ENCODE measurements around the gene IFT27.

The IFT27 gene

DNA sequence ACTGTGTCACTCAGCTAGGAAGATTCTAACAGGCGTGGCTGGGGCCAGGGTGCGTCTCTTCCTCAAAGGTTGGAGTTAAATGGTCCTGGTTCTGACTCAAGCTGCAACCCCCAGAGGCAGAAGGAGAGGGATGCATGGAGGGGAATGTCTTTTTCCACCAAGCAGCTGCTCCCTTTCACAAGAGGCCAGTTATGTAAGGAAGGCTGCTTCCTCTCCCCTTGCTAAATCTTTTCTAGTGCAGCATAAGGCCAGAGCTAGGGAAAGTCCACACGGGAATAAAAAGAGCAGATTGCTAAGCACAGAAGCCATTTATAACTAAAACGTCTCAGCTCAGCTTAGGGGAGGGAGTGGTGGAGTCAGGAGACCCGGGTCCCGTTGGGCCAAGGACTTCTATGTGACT lies 30.9 kb upstream of the IFT27 start:
- TF ChIP-seq, protein P1, sequence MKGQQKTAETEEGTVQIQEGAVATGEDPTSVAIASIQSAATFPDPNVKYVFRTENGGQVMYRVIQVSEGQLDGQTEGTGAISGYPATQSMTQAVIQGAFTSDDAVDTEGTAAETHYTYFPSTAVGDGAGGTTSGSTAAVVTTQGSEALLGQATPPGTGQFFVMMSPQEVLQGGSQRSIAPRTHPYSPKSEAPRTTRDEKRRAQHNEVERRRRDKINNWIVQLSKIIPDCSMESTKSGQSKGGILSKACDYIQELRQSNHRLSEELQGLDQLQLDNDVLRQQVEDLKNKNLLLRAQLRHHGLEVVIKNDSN (IDR thresholded peaks at IDR 0.05): no peak
- TF ChIP-seq CREB1 (IDR thresholded peaks at IDR 0.05; ENCODE audit: low read depth): no peak
- no peak for TF ChIP-seq NFIC (IDR thresholded peaks at IDR 0.05)
- TF ChIP-seq TAF1 (IDR thresholded peaks at IDR 0.05; ENCODE audit: low read depth): no peak
- no peak for TF ChIP-seq YY1 (IDR thresholded peaks at IDR 0.05; ENCODE audit: low read depth)
- no peak for TF ChIP-seq FOXM1 (IDR thresholded peaks at IDR 0.05; ENCODE audit: borderline replicate concordance, low read depth)
- TF ChIP-seq, protein P2, sequence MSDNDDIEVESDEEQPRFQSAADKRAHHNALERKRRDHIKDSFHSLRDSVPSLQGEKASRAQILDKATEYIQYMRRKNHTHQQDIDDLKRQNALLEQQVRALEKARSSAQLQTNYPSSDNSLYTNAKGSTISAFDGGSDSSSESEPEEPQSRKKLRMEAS (IDR thresholded peaks at IDR 0.05): no peak
- no peak for TF ChIP-seq ZBTB7A (IDR thresholded peaks at IDR 0.05; ENCODE audit: low read depth)
- TF ChIP-seq TCF12 (IDR thresholded peaks at IDR 0.05; ENCODE audit: low read depth): no peak
- no peak for TF ChIP-seq CEBPB (IDR thresholded peaks at IDR 0.05)
- TF ChIP-seq RAD21 (IDR thresholded peaks at IDR 0.05; ENCODE audit: low read depth): no peak
- TF ChIP-seq TEAD4 (IDR thresholded peaks at IDR 0.05): no peak

DNA sequence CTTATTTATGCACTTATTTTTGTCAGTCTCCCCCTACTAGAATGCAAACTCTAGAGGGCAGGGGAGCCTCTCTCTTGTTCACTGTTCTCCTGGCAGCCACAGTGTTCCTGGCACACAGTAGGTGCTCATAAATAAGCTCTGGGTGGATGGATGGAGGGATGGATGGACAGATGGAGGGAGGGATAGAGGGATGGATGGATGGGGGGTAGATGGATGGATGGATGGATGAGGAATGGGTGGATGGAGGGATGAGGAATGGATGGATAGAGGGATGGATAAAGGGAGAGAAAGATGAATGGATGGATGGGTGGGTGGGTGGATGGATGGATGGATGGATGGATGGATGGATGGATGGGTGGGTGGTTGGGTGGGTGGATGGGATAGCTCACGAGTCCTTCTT lies 27.4 kb upstream of the IFT27 start:
- TF ChIP-seq EGR1 (IDR thresholded peaks at IDR 0.05) (no peak), YY1 (IDR thresholded peaks at IDR 0.05; ENCODE audit: low read depth) (no peak), ZBTB7A (IDR thresholded peaks at IDR 0.05; ENCODE audit: low read depth) (no peak), NFIC (IDR thresholded peaks at IDR 0.05) (no peak), TEAD4 (IDR thresholded peaks at IDR 0.05) (no peak), RAD21 (IDR thresholded peaks at IDR 0.05; ENCODE audit: low read depth) (no peak), CREB1 (IDR thresholded peaks at IDR 0.05; ENCODE audit: low read depth) (no peak), FOXM1 (IDR thresholded peaks at IDR 0.05; ENCODE audit: borderline replicate concordance, low read depth) (no peak)

DNA sequence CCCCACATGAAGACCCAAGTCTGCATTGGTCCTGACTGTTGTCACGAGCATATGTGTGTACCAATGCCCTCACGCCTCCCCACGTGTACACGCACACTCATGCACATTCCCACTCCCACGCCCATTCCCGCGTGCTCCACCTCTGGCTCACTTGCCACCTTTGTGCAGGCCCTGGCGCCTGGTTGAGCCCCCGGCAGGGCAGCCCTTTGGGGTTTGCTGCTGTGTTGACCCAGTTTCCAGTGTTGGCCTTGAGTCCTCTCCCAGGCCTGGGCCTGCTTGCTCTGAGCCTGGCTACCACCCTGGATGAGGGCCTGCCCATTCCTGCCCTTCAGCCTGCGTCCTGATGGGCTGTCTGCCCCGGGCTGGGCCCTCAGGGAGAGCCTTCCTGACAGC lies 22.8 kb upstream of the IFT27 start:
- TF ChIP-seq YY1 (IDR thresholded peaks at IDR 0.05; ENCODE audit: low read depth) (no peak), TAF1 (IDR thresholded peaks at IDR 0.05; ENCODE audit: low read depth) (no peak), TEAD4 (IDR thresholded peaks at IDR 0.05) (no peak), RAD21 (IDR thresholded peaks at IDR 0.05; ENCODE audit: low read depth) (no peak), TCF12 (IDR thresholded peaks at IDR 0.05; ENCODE audit: low read depth) (no peak), FOXM1 (IDR thresholded peaks at IDR 0.05; ENCODE audit: borderline replicate concordance, low read depth) (no peak), NFIC (IDR thresholded peaks at IDR 0.05) (no peak), EGR1 (IDR thresholded peaks at IDR 0.05) (no peak)
- TF ChIP-seq, protein P3, sequence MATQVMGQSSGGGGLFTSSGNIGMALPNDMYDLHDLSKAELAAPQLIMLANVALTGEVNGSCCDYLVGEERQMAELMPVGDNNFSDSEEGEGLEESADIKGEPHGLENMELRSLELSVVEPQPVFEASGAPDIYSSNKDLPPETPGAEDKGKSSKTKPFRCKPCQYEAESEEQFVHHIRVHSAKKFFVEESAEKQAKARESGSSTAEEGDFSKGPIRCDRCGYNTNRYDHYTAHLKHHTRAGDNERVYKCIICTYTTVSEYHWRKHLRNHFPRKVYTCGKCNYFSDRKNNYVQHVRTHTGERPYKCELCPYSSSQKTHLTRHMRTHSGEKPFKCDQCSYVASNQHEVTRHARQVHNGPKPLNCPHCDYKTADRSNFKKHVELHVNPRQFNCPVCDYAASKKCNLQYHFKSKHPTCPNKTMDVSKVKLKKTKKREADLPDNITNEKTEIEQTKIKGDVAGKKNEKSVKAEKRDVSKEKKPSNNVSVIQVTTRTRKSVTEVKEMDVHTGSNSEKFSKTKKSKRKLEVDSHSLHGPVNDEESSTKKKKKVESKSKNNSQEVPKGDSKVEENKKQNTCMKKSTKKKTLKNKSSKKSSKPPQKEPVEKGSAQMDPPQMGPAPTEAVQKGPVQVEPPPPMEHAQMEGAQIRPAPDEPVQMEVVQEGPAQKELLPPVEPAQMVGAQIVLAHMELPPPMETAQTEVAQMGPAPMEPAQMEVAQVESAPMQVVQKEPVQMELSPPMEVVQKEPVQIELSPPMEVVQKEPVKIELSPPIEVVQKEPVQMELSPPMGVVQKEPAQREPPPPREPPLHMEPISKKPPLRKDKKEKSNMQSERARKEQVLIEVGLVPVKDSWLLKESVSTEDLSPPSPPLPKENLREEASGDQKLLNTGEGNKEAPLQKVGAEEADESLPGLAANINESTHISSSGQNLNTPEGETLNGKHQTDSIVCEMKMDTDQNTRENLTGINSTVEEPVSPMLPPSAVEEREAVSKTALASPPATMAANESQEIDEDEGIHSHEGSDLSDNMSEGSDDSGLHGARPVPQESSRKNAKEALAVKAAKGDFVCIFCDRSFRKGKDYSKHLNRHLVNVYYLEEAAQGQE (IDR thresholded peaks at IDR 0.05; ENCODE audit: low read depth): no peak
- TF ChIP-seq, protein P1 (IDR thresholded peaks at IDR 0.05): no peak

DNA sequence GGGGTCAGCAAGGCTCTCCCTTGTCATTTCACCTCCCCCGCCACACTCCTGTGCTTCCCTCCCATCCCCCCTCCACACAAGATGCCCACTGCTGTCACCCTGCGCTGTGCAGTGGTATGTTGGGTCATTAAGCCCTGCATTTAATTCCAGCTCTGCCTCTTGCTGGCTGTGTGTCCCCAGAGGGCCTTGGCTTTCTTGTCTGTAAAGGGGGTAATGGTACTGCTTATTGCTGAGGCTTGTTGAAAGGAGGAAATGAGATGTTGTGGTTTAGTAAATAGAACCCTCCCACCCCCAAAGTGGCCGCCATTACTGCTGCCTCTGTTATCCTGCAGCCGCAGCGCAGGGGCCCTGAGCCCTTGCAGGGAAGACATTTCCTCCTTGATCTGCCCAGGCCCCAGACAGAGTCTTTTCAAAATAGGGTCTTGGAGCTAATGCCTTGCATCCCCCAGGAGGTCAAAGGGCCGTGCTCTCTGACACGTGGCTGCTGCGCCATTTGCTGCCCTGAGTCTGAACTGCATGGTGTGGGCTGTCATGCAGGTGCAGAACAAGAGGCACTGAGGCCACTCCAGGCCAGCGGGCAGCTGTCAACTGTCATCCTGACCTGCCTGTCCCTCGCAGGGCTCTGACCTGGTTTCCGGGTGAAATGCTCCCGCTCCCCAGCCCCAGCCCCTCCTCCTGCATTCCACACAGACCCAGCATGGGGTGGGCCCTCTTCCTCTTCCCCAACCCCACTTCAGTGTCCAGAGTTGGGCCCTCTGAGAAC lies 22.2 kb upstream of the IFT27 start:
- TF ChIP-seq RAD21 (IDR thresholded peaks at IDR 0.05; ENCODE audit: low read depth) (no peak), ZBTB7A (IDR thresholded peaks at IDR 0.05; ENCODE audit: low read depth) (no peak), TCF12 (IDR thresholded peaks at IDR 0.05; ENCODE audit: low read depth) (no peak), TEAD4 (IDR thresholded peaks at IDR 0.05) (no peak), CREB1 (IDR thresholded peaks at IDR 0.05; ENCODE audit: low read depth) (no peak), EGR1 (IDR thresholded peaks at IDR 0.05) (no peak), EP300 (IDR thresholded peaks at IDR 0.05; ENCODE audit: borderline replicate concordance) (no peak), NFIC (IDR thresholded peaks at IDR 0.05) (no peak), FOXM1 (IDR thresholded peaks at IDR 0.05; ENCODE audit: borderline replicate concordance, low read depth) (no peak), TAF1 (IDR thresholded peaks at IDR 0.05; ENCODE audit: low read depth) (no peak), YY1 (IDR thresholded peaks at IDR 0.05; ENCODE audit: low read depth) (no peak), CEBPB (IDR thresholded peaks at IDR 0.05) (no peak)
- TF ChIP-seq, protein P3 (IDR thresholded peaks at IDR 0.05; ENCODE audit: low read depth): no peak
- TF ChIP-seq, protein P1 (IDR thresholded peaks at IDR 0.05): no peak
- TF ChIP-seq, protein P2 (IDR thresholded peaks at IDR 0.05): no peak

DNA sequence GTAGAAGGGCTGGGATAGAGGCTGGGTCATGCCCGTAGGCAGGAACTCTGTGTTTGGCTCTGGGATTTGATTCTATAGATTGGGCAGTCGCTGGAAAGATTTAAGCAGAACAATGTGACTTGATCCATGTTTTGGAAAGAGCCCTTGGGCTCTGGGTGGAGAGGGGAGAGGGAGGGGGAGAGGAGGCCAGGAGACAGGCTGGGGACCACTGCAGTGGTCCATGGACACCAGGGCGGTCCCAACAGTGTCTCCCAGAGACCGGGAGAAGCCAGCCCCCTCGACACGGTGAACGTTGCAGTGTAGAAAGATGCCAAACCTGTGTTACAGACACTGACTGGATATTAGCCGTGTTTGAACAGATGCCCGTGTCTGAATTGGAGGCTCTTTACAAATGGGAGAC lies 21.5 kb upstream of the IFT27 start:
- TF ChIP-seq TAF1 (IDR thresholded peaks at IDR 0.05; ENCODE audit: low read depth) (no peak), CREB1 (IDR thresholded peaks at IDR 0.05; ENCODE audit: low read depth) (no peak), EGR1 (IDR thresholded peaks at IDR 0.05) (no peak), YY1 (IDR thresholded peaks at IDR 0.05; ENCODE audit: low read depth) (no peak)
- TF ChIP-seq, protein P1 (IDR thresholded peaks at IDR 0.05): no peak
